Neural progenitor cell (in vitro differentiated cells): ENCODE results near the gene GMDS.

Source experiments
- EZH2 ChIP-seq: fragments of 200-600 bp; sonication (generic); IDR thresholded peaks from 2 replicates; pipeline ENCODE4 v1.6.1; 2017; ENCODE audit warnings: antibody characterized with exemption, mild to moderate bottlenecking, moderate library complexity
- TF ChIP-seq, protein P1 (sequence below): fragments of 200-600 bp; sonication (generic); IDR thresholded peaks from 2 replicates; pipeline ENCODE4 v1.5.1; 2017; ENCODE audit warnings: antibody characterized with exemption, mild to moderate bottlenecking

DNA sequence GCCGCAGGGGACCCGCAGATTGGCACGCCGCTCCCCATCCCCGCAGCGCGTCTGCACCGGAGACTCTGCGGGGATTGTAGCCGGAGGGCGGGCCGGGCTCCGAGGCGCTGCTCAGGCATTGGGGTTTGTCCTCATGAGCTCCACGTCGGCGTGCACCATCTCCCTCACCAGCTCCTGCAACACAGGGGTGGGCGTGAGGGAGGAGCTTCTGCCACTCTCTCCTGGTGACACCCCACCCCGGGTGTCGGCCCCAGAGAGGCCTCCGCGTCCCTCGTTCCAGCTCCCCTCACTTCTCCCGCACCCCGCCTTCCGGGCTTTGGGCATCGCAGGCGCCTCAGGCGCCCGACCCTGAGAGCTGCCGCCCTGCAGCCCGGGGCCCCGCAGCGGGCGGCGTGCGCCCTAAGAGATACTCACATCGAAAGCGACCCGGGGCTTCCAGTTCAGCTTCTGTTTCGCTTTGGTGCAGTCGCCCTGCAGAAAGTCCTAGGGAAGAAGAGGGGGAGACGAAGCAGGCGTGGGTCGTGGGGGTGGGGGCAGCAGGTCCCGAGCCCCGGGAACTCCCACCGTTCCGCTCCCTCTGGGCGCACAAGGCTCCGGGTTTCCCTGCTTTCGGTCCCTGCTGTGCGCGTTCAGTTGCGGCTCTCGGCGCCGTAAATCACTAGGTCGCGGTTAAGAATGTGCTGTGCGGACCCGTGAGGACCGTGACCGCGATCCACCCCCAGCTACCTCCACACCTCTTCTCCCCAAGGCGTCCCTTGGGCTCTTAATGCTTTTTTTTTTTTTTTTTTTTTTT is 621.2 kb downstream of the GMDS start:
- TF ChIP-seq, protein P1, sequence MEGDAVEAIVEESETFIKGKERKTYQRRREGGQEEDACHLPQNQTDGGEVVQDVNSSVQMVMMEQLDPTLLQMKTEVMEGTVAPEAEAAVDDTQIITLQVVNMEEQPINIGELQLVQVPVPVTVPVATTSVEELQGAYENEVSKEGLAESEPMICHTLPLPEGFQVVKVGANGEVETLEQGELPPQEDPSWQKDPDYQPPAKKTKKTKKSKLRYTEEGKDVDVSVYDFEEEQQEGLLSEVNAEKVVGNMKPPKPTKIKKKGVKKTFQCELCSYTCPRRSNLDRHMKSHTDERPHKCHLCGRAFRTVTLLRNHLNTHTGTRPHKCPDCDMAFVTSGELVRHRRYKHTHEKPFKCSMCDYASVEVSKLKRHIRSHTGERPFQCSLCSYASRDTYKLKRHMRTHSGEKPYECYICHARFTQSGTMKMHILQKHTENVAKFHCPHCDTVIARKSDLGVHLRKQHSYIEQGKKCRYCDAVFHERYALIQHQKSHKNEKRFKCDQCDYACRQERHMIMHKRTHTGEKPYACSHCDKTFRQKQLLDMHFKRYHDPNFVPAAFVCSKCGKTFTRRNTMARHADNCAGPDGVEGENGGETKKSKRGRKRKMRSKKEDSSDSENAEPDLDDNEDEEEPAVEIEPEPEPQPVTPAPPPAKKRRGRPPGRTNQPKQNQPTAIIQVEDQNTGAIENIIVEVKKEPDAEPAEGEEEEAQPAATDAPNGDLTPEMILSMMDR = no peak
- peak; percentile 30 for TF ChIP-seq EZH2
